ENCODE measurements around the gene CHSY1.

Gene CHSY1

DNA sequence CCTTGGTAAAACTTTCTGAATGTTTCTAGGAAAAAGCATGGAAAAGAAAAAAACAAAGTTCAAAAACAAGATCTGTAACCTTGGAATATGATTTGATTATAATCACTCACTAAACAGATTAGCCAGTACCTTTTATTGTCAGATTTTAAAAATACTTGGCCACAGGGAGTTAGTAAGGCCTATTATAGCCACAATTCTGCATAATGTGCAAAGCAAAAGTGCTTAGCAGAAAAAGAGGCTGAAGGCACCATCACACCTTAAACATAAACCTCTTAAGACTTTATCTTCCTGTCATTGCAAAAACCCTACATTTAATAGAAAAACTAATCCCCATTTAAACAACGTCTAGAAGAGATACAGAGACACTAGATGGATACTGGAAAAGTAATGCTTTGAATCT is 41.8 kb downstream of the CHSY1 start:
- no peak overlapping the region for H3K4me3 ChIP-seq (ENCODE audit: low read length)
- TF ChIP-seq, protein P1, sequence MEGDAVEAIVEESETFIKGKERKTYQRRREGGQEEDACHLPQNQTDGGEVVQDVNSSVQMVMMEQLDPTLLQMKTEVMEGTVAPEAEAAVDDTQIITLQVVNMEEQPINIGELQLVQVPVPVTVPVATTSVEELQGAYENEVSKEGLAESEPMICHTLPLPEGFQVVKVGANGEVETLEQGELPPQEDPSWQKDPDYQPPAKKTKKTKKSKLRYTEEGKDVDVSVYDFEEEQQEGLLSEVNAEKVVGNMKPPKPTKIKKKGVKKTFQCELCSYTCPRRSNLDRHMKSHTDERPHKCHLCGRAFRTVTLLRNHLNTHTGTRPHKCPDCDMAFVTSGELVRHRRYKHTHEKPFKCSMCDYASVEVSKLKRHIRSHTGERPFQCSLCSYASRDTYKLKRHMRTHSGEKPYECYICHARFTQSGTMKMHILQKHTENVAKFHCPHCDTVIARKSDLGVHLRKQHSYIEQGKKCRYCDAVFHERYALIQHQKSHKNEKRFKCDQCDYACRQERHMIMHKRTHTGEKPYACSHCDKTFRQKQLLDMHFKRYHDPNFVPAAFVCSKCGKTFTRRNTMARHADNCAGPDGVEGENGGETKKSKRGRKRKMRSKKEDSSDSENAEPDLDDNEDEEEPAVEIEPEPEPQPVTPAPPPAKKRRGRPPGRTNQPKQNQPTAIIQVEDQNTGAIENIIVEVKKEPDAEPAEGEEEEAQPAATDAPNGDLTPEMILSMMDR (conservative IDR thresholded peaks at IDR 0.05; ENCODE audit: low read length): no peak
- no peak for DNase-seq (ENCODE audit: low read depth)

DNA sequence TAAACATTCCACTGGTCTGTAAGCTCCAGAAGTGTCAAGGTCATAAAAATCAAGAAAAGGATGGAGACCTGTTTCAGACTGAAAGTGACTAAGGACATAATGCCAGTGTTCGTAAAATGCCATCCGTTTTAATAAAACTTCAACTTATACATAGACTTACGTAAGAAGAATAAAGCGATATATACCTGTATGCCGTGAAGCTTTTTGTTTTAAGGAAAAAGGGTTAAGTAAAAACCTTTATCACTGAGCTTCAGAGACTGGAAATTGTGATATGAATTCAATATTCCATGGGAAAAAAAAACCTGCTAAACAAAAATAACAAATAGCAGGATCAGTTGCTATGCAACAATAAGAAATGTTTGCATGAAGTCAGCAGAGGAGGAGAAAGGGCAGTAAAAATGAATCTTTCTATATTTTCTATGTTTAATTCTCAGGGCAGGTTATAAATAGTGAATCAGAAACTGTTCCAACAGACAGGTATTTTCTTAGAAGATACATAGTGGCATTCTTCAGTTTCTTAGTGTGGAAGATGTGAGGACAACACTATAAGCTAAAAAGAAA is 42.5 kb downstream of the CHSY1 start:
- DNase-seq (ENCODE audit: low read depth): no peak
- TF ChIP-seq, protein P1 (conservative IDR thresholded peaks at IDR 0.05; ENCODE audit: low read length): no peak
- H3K4me3 ChIP-seq (ENCODE audit: low read length): no peak overlapping the region

DNA sequence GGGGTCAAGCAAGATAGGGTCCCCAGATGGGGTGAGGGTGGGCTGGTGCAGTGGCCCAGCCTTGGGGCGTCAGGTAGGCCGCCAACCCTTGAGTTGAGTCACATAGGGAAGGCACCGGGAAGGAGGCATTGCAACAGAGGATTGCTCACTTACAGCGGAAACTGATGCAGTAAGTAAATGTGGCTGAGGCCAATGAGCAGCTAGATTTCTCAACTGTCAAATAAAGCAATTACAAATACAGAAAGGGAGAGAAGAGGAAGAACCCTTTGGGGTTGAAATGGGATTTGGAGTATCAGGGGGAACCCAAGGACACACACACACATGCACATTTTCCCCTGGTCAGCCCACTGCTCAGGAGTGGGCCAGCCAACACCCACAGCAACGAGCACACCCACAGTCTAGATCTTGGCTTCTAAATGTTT is 44.0 kb downstream of the CHSY1 start:
- DNase-seq (ENCODE audit: low read depth): peak; percentile 80
- TF ChIP-seq, protein P1 (conservative IDR thresholded peaks at IDR 0.05; ENCODE audit: low read length): no peak
- H3K4me3 ChIP-seq (ENCODE audit: low read length): no peak overlapping the region

DNA sequence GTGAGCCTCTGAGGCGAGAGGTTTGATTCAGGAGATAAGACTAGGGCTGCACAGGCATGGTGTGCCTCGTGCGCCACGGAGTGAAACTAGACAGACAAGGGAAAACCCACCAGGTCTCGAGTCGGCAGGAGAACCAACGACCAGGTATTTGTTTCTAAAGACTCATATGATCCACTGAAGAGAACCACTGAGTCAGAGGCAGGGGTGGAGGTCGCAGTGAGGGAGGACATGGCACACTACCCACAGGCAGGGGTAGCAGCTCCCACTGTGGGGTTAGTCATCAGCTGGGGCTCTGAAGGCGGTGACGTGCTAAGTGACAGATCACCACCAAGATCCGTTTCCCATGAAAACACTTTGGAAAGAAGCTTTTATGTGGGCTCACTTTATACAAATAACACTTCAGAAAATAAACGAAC is 45.7 kb downstream of the CHSY1 start:
- peak; percentile 58 for DNase-seq (ENCODE audit: low read depth)
- H3K4me3 ChIP-seq (ENCODE audit: low read length): no peak overlapping the region
- TF ChIP-seq, protein P1 (conservative IDR thresholded peaks at IDR 0.05; ENCODE audit: low read length): no peak

DNA sequence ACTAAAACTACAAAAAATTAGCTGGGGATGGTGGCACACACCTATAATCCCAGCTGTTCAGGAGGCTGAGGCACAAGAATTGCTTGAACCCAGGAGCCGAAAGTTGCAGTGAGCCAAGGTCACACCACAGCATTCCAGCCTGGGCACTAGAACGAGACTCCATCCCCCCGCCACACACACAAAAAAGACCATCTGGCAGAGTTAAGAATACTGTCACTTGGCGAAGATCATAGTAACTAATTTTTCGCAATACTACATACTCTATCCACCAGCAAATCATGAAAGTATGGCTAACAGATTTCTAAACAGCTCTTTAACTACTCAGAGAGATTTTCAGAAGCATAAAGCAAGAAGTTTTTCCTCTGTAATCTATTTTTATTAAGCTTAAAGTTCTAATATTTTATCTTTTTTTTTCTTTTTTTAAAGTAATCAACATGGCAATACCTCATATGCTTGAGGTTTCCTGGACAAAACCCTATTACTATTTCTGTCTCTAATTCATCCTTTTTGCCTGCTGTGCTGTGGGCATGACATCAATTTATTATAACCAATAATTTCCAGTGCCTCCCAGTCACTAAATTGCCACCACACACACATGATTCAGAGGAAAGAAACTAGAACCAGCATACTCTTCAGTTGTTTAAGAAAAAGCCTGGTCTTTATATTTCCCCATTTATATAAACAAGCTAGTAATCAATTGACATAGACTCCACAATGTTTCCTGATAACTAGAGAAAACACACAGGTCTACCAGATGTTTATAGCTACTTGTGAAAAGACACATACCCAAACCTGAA is 46.9 kb downstream of the CHSY1 start:
- peak; percentile 93 for DNase-seq (ENCODE audit: low read depth)
- TF ChIP-seq, protein P1 (conservative IDR thresholded peaks at IDR 0.05; ENCODE audit: low read length): no peak
- H3K4me3 ChIP-seq (ENCODE audit: low read length): no peak overlapping the region

DNA sequence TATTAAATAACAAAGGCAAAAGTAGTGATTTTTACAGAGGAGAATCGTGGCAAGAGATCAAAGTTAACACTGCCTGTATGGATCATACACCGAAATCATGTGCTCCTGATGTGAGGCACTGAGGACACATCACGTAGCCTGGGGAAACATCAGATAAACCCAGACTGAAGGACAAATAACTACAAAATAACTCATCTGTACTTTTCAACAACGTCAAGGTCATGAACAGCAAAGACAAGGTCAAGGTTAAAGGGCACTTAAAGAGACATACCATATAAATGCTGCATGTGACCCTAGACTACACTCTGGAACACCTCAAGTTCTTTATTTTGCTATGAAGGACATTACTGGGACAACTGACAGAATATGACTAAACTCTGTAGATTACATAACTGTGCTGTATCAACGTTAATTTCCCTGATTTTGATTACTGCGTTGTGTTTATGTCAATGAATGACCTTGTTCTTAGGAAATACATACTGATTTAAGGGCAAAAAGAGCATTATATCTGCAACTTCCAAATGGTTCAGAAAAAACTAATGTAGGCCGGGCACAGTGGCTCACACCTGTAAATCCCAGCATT is 48.1 kb downstream of the CHSY1 start:
- no peak for DNase-seq (ENCODE audit: low read depth)
- TF ChIP-seq, protein P1 (conservative IDR thresholded peaks at IDR 0.05; ENCODE audit: low read length): no peak
- H3K4me3 ChIP-seq (ENCODE audit: low read length): no peak overlapping the region
